ENCODE results near the gene MYCN. TPM values are rescaled to one million over a fixed set of nuclear protein-coding genes. Genes with fewer than 3 reads are reported as not detected.

MYCN gene
- polyA plus RNA-seq, 1 experiment: not detected

DNA sequence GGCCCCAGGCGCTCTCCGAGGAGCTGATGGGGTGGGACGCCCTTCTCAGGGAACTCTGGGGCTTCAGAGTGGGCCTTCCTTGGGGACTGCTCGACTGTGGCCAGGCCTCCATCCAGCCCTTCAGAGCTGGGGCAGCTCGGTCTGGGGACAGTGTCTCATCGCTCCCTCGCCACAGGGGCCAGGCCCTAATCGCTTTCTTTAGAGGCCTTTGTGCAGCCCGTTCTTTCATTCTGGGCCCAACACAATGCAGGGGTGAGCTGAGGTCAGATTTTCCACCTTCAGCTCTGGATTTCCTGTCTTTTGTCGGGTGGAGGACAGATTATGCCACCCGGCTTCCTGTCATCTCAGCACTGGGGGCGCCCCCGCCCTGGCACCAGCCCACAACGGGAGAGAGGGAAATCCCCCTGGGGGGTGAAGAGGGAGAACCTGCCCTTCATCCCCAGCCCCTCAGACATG is 25.2 kb downstream of the MYCN start:
- H3K9me3 ChIP-seq (ENCODE audit: control insufficient read depth, insufficient read depth, low read length): peaks cover 46% of the 10 kb centered on the region
- no peak for DNase-seq (ENCODE audit: low read depth, low spot score)
- no peak overlapping the region for H3K27ac ChIP-seq (ENCODE audit: low read depth, low read length)
- ChIA-PET CTCF (no interaction called here), POLR2A (no interaction called here)
- no peak for TF ChIP-seq CTCF (IDR thresholded peaks at IDR 0.05; ENCODE audit: low read depth, low read length)
- no peaks in the 10 kb centered on the region for H3K27me3 ChIP-seq (ENCODE audit: control insufficient read depth, insufficient read depth, low read length)
- H3K4me3 ChIP-seq (ENCODE audit: low read depth, low read length): no peak overlapping the region

GRCh38 chr2:15967415-15968279 is 27.3 kb downstream of the MYCN start:
- no peak for DNase-seq (ENCODE audit: low read depth, low spot score)
- POLR2A ChIA-PET: no interaction called here
- TF ChIP-seq CTCF (IDR thresholded peaks at IDR 0.05; ENCODE audit: low read depth, low read length): no peak

DNA sequence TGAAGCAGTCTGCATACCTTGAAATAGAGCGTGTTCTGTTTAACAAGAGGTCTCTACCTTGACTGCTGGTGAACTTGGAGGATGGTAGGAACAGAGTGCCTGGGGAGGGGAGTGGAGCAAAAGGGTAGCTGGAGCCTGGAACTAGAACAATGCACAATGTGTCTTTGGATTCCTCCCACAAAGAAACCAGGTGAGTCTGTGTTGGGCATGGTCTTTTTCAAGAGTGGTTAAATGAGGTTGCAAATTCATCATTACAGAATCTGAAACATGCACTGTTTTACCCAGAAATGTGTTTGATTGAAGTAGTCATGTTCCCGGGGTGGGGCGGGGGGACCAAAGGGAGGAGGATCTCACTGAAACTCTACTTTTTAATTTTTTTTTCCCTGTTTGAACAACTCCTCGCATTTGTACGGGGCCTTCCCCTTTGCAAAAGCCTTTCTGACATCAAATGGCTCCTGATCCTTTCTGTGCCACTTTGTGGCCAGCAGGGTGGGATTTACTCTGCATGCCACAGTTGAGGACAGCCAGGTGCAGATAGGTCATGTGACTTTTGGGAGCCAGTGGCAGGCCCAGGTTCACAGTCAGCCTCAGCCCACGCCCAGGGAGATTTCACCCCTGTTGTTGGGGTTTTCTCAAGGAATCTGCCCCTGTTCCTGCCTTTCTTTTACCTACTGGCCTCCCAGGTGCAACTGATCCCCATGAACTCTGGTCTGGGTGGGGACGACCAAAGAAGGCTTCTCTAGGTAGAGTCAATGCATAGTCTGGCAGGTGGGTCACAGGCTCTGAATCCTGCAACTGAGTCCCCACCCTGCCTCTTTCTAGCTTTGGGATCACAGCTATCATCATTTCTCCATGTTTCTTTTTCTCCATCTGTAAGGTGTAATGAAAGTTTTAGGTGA is 28.2 kb downstream of the MYCN start:
- POLR2A ChIA-PET: no interaction called here
- no peak for TF ChIP-seq CTCF (IDR thresholded peaks at IDR 0.05; ENCODE audit: low read depth, low read length)
- no peak overlapping the region for H3K27ac ChIP-seq (ENCODE audit: low read depth, low read length)
- peaks cover 65% of the 10 kb centered on the region for H3K9me3 ChIP-seq (ENCODE audit: control insufficient read depth, insufficient read depth, low read length)
- no peaks in the 10 kb centered on the region for H3K27me3 ChIP-seq (ENCODE audit: control insufficient read depth, insufficient read depth, low read length)
- CTCF ChIA-PET: no interaction called here
- H3K4me3 ChIP-seq (ENCODE audit: low read depth, low read length): no peak overlapping the region
- no peak for DNase-seq (ENCODE audit: low read depth, low spot score)

More at GRCh38 chr2:15967415-15968279, 27.3 kb downstream of the MYCN start:
- no peak overlapping the region for H3K4me3 ChIP-seq (ENCODE audit: low read depth, low read length)
- no peaks in the 10 kb centered on the region for H3K27me3 ChIP-seq (ENCODE audit: control insufficient read depth, insufficient read depth, low read length)
- no peak overlapping the region for H3K27ac ChIP-seq (ENCODE audit: low read depth, low read length)
- H3K9me3 ChIP-seq (ENCODE audit: control insufficient read depth, insufficient read depth, low read length): peaks cover 58% of the 10 kb centered on the region
- CTCF ChIA-PET: no interaction called here

DNA sequence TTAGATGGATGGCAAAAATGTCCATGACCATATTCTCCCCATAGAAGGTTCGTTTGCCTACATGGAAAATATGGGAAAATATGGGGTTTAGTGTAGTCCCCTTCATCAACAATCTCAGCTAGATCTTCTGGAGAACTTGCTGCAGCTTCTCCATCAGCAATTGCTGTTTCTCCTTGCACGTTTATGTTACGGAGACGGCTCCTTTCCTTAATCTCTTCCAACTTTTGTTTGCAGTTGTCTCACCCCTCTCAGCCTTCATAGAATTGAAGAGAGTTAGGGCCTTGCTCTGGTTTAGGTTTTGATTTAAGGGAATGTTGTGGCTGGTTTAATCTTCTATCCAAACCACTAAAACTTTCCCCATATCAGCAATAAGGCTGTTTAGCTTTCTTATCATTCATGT is 28.9 kb downstream of the MYCN start:
- ChIA-PET CTCF (no interaction called here), POLR2A (no interaction called here)
- Histone ChIP-seq H3K4me3 (ENCODE audit: low read depth, low read length) (no peak overlapping the region), H3K27ac (ENCODE audit: low read depth, low read length) (no peak overlapping the region), H3K27me3 (ENCODE audit: control insufficient read depth, insufficient read depth, low read length) (no peaks in the 10 kb centered on the region), H3K9me3 (ENCODE audit: control insufficient read depth, insufficient read depth, low read length) (peaks cover 59% of the 10 kb centered on the region)
- DNase-seq (ENCODE audit: low read depth, low spot score): no peak
- TF ChIP-seq CTCF (IDR thresholded peaks at IDR 0.05; ENCODE audit: low read depth, low read length): no peak
